Fibroblast of villous mesenchyme (primary cell): Measurements from ENCODE around the gene RAB2B. TPM values are rescaled to one million over a fixed set of nuclear protein-coding genes. Genes with fewer than 3 reads are reported as not detected.

Experiments
- DNase-seq: peaks from one replicate; pipeline ENCODE4 v3.0.0-alpha.2; 2010; ENCODE audit warnings: low read depth
- H3K4me3 ChIP-seq: 2 replicates; pipeline ENCODE4 v1.5.1; 2011; ENCODE audit warnings: low read depth, mild to moderate bottlenecking, low read length
- CTCF ChIP-seq: IDR thresholded peaks from 2 replicates; pipeline ENCODE4 v1.5.1; 2012; ENCODE audit warnings: low read depth, mild to moderate bottlenecking, low read length; ENCODE audit not compliant: insufficient read depth
- total RNA-seq: library from RNA; depleted of rRNA; stranded (reverse); fragments of >200 nt; gene quantifications from 2 replicates; pipeline ENCODE4 v1.2.3, GENCODE V29; 2012

RAB2B gene
- 22.9 and 41.0 TPM in 2 replicates for total RNA-seq

GRCh38 chr14:21476925-21477681, at the start of gene RAB2B, which contains the start of gene TOX4:
Gene RAB2B, minus strand, starts transcription at chr14:21476959. Its CDS starts 87 bp downstream, at chr14:21476872.
Gene TOX4, plus strand, starts transcription at chr14:21477195. Its CDS starts 84 bp downstream, at chr14:21477279.
- peak; percentile 100 for TF ChIP-seq CTCF
- DNase-seq, result peak; percentile 99
- H3K4me3 ChIP-seq, result peak within 1 kb of the TSS; percentile 98

GRCh38 chr14:21525962-21526671, 49.4 kb upstream of the RAB2B start, which contains the start of gene SALL2:
Gene SALL2, minus strand, starts transcription at chr14:21526346. Its CDS starts 219 bp downstream, at chr14:21526127.
- peak; percentile 70 for DNase-seq
- no peak for TF ChIP-seq CTCF
- H3K4me3 ChIP-seq, result peak within 1 kb of the TSS; percentile 81

- H3K4me3 ChIP-seq, result peak overlapping the region; percentile 81
- DNase-seq, result no peak
- no peak for TF ChIP-seq CTCF
These were observed 48.8 kb upstream of the RAB2B start for GRCh38 chr14:21525571-21525961.

- no peak for DNase-seq
- peak overlapping the region; percentile 81 for H3K4me3 ChIP-seq
These were observed 48.1 kb upstream of the RAB2B start for GRCh38 chr14:21524575-21525490.

GRCh38 chr14:21523203-21523602, 46.4 kb upstream of the RAB2B start:
- TF ChIP-seq CTCF, result no peak
- no peak for DNase-seq
- H3K4me3 ChIP-seq, result no peak overlapping the region

More at GRCh38 chr14:21524575-21525490, 48.1 kb upstream of the RAB2B start:
- TF ChIP-seq CTCF, result no peak

GRCh38 chr14:21521501-21521900, 44.7 kb upstream of the RAB2B start:
- no peak for TF ChIP-seq CTCF
- peak; percentile 52 for DNase-seq
- no peak overlapping the region for H3K4me3 ChIP-seq
